GM23248 (cell line): ENCODE measurements around the gene TLCD3A.

ENCODE experiments used
- EZH2 ChIP-seq: fragments of 200-600 bp; sonication (generic); IDR thresholded peaks from 2 replicates; pipeline ENCODE4 v1.6.1; 2018; ENCODE audit warnings: antibody characterized with exemption, mild to moderate bottlenecking; ENCODE audit not compliant: insufficient read depth, poor library complexity, severe bottlenecking
- EZH2phosphoT487 ChIP-seq: fragments of 200-600 bp; sonication (generic); IDR thresholded peaks from 2 replicates; pipeline ENCODE4 v1.6.1; 2018; ENCODE audit warnings: antibody characterized with exemption, moderate library complexity, mild to moderate bottlenecking, low read depth; ENCODE audit not compliant: insufficient read depth

GRCh38 chr17:697682-698081 lies 34.7 kb upstream of the TLCD3A start:
- TF ChIP-seq EZH2: no peak
- no peak for TF ChIP-seq EZH2phosphoT487
